Activated T-helper 1 cell treated with Interleukin-2 at 50 U/mL for 16 hours (primary cell): ENCODE measurements around the gene NAA80.
"Not testable (repeated sequence)": the region's sequence is repeated elsewhere in the genome, so short reads cannot be mapped to it uniquely, and the experiment has no call there.

Source experiments
- DNase-seq: peaks from one replicate; pipeline ENCODE4 v3.0.0-alpha.2; 2020; ENCODE audit warnings: low read depth

The NAA80 gene

GRCh38 chr3:50314342-50314741 is 15.1 kb upstream of the NAA80 start:
- no peak for DNase-seq

- DNase-seq = not testable (repeated sequence)
Observed at GRCh38 chr3:50312041-50312440, 12.8 kb upstream of the NAA80 start.

- no peak for DNase-seq
Observed at GRCh38 chr3:50304601-50305000, 5.4 kb upstream of the NAA80 start.

- no peak for DNase-seq
Observed at GRCh38 chr3:50303013-50303815, 4.0 kb upstream of the NAA80 start, which contains the start of gene HYAL1. HYAL1 (minus strand) TSS chr3:50303574; CDS start chr3:50302956, 618 bp downstream.

- no peak for DNase-seq
Observed at GRCh38 chr3:50302095-50303012, 3.1 kb upstream of the NAA80 start.

GRCh38 chr3:50300681-50301254 is 1.6 kb upstream of the NAA80 start:
- no peak for DNase-seq

DNA sequence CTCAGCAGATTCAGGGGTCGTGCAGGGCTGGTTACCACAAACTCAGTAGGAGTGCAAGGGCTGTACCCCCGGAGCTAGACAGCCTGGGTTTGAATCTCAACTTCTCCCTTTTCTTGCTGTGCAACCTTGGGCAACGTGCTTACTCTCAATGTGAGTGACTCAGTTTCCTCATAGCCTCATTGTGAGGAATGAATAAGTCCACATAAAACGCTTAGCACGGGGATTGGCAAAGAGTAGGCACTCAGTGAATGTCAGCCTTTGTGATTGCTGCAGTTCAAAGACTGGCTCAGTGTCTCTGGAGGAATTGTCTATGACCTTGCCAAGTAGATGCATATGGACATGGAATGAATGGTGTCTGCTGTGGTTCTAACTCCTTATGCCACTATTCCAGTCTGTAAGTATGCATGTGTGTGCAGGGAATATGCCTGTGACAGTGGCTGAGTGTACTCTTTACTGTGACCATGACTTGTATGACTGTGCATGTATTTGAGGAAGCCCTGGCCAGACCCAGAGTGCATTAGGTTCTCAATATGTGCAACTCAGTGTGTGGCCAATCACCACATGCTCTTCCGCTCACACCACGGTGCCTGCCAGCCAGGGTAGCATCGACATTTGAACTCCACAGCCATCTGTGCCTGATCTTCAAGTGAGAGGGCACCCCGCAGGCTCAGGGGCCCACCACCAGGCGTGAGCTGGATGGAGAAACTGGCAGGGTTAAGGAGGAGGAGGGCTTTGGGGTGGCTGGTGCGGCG is 900 bp upstream of the NAA80 start:
- DNase-seq = no peak

GRCh38 chr3:50299638-50299928 is 378 bp upstream of the NAA80 start:
- DNase-seq = no peak

- DNase-seq = no peak
Observed at GRCh38 chr3:50297896-50298725, 1.1 kb downstream of the NAA80 start.

GRCh38 chr3:50297384-50297775 is 1.8 kb downstream of the NAA80 start:
- DNase-seq = no peak

GRCh38 chr3:50296721-50297383 is 2.4 kb downstream of the NAA80 start:
- DNase-seq = no peak

DNA sequence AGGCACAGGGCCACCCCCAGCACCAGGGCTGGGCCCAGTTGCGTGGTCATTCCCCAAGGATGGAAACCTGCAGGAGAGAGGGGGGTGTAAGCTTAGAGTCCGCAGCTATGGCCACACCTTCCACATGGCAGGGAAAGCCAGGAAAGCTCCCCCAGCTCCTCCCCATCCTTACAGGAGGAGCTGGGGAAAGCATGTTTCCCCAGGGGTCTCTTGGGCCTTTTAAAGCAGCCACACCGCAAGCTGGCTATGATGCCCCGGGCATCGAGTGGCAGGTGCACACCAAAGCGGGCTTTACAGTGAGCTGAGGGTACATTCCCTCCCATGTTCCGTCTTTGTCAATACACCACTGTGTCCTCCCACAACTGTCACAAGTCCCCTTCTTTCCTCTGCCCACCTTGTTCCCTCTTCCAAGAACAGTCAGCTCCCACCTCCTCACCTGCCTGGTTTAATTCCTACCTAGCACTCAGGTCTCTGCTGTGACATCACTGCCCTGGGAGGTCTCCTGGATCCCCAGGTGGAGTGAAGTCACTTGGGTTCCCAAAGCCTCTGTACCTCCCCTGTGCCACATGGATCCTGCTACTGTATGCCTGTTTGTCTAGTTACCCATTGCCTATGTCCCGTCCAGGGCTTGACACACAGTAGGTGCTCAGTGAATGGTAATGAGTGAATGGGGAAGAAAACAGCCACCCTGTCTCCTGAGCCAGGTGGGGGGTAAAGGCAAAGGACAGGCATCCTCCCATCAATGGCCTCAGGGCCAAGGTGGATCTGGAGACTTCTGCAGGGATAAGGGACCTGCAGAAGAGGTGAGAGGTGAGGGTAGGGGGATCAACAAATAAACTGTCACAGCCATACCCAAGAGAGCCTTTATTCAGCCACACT is 3.4 kb downstream of the NAA80 start:
- no peak for DNase-seq

DNA sequence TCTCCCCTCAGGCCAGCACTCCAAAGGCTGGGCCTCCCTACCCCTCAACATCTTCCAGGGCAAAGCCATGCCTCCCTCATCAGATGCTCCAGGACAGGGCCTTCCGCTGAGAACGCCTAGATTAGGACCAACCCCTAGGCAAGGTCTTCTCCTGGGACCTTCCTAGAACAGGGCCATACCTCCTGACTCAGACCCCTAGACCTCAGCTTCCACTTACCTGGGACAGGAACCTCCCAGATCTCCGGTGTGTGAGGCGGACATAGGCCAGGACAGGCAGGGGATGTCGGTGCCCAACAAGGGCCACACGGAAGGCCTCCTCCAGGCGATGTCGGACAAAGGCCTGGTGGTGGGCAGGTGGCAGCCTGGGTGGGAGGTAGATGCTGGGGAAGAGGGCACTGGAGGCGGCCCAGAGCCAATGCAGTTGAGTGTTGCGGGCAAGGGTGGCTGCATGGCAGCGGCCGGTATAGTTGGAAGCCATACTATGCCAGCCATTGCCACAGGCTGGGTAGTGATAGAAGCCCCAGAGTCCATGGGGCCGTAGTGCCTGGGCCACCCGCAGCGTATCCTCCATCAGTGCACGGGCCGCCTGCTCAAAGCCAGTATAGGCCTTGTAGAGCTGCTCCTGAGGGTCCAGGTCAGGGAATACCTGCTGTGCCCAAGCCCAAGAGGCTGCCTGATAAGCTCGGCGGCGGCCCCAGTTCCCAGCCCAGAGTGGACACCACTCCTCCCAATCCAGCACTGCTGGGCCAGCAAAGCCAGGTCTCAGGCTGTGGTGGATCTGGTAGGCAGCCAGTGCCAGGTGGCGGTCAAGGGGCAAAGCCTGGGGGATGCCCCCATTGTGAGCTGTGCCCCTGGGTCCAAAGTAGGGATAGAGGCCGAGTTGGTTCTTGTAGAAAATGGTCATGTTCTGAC is 4.5 kb downstream of the NAA80 start:
- DNase-seq = no peak

GRCh38 chr3:50294089-50294488 is 5.1 kb downstream of the NAA80 start:
- no peak for DNase-seq

GRCh38 chr3:50293079-50293801 is 6.0 kb downstream of the NAA80 start:
- DNase-seq = no peak

GRCh38 chr3:50292159-50293078 is 6.8 kb downstream of the NAA80 start, which contains the start of gene IFRD2:
IFRD2 (minus strand) TSS chr3:50292429; CDS start chr3:50292274, 155 bp downstream.
- peak; percentile 92 for DNase-seq
